ENCODE data around the gene GMDS. TPM values are rescaled to one million over a fixed set of nuclear protein-coding genes. Genes with fewer than 3 reads are reported as not detected.
A peak's percentile ranks its signal among the peaks of the same experiment; 100 is the strongest.

GMDS gene
- polyA plus RNA-seq, 4 donors = 29.7 to 80.9 (median 73.4) TPM

DNA sequence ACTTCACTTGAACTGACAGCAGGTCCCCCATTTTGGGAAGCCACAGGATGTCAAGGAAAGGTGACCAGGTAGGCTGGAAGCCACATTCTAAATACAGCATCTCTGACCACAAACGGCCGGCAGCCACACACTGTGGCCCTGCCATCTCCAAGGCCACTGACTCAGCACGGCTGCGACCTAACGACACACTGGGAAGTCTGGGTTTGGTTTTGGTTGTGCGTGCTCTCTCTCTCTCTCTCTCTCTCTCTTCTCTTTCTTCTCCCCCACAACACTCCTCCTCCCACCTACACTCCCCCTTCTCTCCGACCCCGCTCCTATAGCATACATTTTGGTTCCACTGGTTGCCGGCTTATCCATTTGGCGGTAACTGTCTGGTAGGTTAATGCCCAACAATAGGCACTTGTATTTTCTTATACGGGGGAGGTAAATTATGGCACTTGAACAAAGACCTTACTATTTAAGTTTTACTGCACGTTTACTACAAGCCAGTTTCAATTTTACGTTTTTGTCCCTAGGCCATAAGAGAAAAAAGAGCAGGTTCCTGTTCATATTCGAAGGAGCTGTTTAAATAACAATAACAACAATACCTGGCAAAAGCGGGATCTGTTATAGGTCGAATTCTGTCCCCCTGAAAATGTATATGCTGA lies 103.6 kb downstream of the GMDS start:
- DNase-seq (ENCODE audit: low read depth in 4 of 4, low spot score in 3 of 4) = no peak

DNA sequence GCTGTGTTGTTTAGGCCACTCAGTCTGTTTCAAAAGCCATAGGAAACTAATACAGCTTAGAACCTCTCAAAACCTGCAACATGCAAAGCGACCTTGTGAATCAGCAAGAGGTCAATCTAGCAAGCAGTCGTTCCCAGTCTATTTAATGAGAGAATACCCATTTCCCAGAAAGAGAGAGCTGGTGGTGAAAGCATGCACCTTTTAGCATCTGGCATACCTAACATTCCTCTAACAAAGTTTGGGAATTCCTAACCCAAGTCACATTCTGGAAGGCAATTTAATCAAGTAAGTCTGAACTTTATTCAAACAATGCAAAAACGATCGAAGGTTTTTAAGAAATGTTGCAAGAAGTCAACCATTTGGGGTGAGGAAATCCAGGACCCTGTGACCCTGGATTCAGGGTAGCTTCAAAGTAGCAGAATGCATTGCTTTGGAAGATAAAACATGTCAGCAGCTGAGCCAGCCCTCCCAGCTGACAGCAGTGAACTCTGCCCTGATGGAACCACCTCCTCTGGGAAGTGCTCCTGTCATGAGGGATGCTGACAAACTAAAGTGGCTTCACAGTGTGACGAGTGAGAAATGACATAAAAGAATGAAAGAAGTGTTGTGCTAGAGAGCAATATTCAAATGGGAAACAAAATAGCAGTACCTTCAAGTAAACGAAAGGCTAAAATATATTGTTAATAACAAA lies 104.8 kb downstream of the GMDS start:
- DNase-seq (ENCODE audit: low read depth in 4 of 4, low spot score in 3 of 4) = no peak

DNA sequence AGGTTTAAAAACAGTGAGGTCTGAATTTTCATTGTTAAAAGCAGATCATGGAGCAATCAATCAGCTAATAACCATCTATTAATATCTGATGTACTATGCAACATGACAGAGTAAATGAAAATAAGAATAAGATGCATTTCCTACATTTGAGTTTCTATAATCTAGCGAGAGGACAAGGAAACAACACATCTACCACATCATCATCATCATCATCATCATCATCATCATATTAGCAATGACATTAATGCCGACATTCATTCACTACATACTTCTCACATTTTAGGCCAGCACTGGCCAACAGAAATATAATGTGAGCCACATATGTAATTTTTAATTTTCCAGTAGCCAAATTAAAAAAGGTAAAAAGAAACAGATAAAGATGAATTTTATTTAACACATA lies 110.0 kb downstream of the GMDS start:
- no peak for DNase-seq (ENCODE audit: low read depth in 4 of 4, low spot score in 3 of 4)

DNA sequence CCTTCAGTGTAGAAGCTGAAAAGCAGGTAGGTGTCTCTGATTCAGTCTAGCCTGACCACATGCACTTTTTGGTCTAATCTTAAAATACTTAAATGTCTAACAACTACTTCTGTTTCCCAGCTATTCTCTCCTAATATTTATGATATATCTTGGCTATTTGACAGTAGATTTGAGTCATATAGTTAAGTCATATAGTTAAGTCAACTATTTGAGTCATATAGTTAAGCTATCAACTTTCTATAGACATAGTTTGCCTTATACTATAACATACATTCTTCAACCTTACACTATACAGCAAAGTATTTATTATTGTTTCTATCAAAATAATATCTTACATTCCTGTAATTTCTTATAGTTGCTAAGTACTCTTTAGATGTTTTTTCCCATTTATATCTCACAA lies 110.9 kb downstream of the GMDS start:
- no peak for DNase-seq (ENCODE audit: low read depth in 4 of 4, low spot score in 3 of 4)

- DNase-seq (ENCODE audit: low read depth in 4 of 4, low spot score in 3 of 4) = no peak
Measured at GRCh38 chr6:2133716-2134310, 111.6 kb downstream of the GMDS start.

GRCh38 chr6:2132916-2133315 lies 112.5 kb downstream of the GMDS start:
- DNase-seq (ENCODE audit: low read depth in 4 of 4, low spot score in 3 of 4) = no peak

GRCh38 chr6:2132416-2132815 lies 113.0 kb downstream of the GMDS start:
- no peak for DNase-seq (ENCODE audit: low read depth in 4 of 4, low spot score in 3 of 4)

DNA sequence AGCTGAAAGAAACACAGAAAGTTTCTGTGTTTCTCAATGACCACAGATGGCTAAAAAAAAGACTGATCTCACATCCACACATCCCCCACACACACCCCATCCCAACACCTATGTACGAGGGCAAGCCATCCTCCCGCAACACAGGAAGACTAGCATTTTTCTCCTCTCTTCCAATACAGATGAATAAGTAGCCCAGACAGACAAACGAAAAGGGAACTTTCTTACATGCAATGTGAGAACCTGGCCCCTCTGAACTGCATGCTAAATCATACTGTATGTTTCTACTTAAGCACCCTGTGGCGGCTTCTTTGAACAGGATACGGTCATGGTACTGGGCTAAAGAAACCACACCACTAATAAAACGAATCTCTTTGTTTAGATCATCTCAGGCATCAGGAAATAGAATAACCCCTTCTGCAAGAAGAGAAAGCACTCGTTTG lies 116.2 kb downstream of the GMDS start:
- peak in 2 of 4 donors; percentile 8 to 56 for DNase-seq (ENCODE audit: low read depth in 4 of 4, low spot score in 3 of 4)

- DNase-seq (ENCODE audit: low read depth in 4 of 4, low spot score in 3 of 4) = no peak
Measured at GRCh38 chr6:2127484-2127911, 117.9 kb downstream of the GMDS start.

DNA sequence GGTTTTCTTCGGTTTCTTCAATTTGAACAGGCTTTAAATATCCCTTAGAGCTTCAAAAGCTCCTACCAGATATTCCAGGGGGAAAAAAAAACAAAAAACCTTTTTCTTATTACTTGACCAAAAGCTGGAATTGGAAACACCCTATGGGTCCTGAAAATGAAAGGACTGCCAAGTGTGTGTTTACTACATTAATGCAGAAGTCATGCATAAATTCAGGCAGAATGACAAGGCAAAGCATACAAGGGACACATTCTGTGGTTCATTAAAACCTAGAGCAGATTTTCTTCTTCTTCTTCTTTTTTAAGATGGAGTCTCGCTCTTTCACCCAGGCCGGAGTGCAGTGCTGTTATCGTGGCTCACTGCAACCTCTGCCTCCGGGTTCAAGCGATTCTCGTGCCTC lies 119.1 kb downstream of the GMDS start:
- no peak for DNase-seq (ENCODE audit: low read depth in 4 of 4, low spot score in 3 of 4)

GRCh38 chr6:2125158-2125557 lies 120.2 kb downstream of the GMDS start:
- no peak for DNase-seq (ENCODE audit: low read depth in 4 of 4, low spot score in 3 of 4)

GRCh38 chr6:2124260-2124709 lies 121.1 kb downstream of the GMDS start:
- no peak for DNase-seq (ENCODE audit: low read depth in 4 of 4, low spot score in 3 of 4)

- no peak for DNase-seq (ENCODE audit: low read depth in 4 of 4, low spot score in 3 of 4)
Measured at GRCh38 chr6:2120912-2121311, 124.5 kb downstream of the GMDS start.

GRCh38 chr6:2119275-2119674 lies 126.1 kb downstream of the GMDS start:
- no peak for DNase-seq (ENCODE audit: low read depth in 4 of 4, low spot score in 3 of 4)

- no peak for DNase-seq (ENCODE audit: low read depth in 4 of 4, low spot score in 3 of 4)
Measured at GRCh38 chr6:2118136-2118535, 127.3 kb downstream of the GMDS start.

GRCh38 chr6:2117447-2117846 lies 128.0 kb downstream of the GMDS start:
- DNase-seq (ENCODE audit: low read depth in 4 of 4, low spot score in 3 of 4) = no peak

DNA sequence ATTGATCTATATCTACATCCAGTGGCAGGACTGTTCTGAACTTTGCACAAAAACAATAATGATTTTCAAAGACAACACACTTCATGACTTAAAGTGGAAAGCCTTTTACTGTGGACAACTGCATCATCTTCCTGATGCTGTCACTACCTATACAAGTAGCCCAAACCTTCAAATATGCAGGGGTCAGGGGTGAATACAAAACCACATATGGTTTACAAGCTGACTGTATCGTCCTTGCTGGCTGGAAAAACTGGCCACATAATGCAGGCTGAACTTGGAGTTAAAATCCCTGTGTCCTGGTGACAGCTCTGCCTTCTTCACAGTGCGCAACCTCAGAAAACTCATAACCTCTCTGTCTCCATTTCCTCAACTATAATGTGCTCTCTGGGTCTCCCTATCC lies 128.9 kb downstream of the GMDS start:
- no peak for DNase-seq (ENCODE audit: low read depth in 4 of 4, low spot score in 3 of 4)

- DNase-seq (ENCODE audit: low read depth in 4 of 4, low spot score in 3 of 4) = no peak
Measured at GRCh38 chr6:2114100-2114499, 131.3 kb downstream of the GMDS start.

- DNase-seq (ENCODE audit: low read depth in 4 of 4, low spot score in 3 of 4) = no peak
Measured at GRCh38 chr6:2111162-2111677, 134.2 kb downstream of the GMDS start.

DNA sequence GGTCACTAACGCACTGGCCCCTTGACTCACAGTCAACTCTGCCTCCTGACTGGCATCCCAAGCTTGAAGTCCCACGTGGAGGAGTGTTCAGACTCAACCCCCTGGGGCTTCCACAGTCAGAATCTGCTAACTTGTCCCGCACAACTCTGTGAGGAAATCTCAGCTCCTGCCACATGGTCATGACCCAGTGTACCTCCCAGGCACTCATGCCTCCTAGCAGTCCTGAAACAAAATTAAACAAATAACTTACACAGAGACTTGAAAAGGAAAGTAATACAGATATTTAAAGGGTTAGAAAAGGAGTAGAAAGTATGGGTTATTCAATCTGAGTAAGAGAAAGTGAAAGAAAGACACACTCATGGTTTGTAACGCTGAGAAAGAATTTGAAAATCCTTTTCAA lies 134.9 kb downstream of the GMDS start:
- no peak for DNase-seq (ENCODE audit: low read depth in 4 of 4, low spot score in 3 of 4)

- DNase-seq (ENCODE audit: low read depth in 4 of 4, low spot score in 3 of 4) = no peak
Measured at GRCh38 chr6:2109796-2110195, 135.6 kb downstream of the GMDS start.

All from left renal pelvis (tissue), 4 donors.